GM10847 (cell line): ENCODE data around the gene SYNCRIP.
A peak's percentile ranks its signal among the peaks of the same experiment; 100 is the strongest.

Source experiments
- POLR2A ChIP-seq: IDR thresholded peaks from 2 replicates; pipeline ENCODE4 v1.6.1; 2011; ENCODE audit not compliant: insufficient read length; ENCODE audit errors: extremely low read depth

SYNCRIP gene

GRCh38 chr6:85632164-85632942 lies 10.3 kb downstream of the SYNCRIP start:
- TF ChIP-seq POLR2A: no peak

GRCh38 chr6:85628353-85628752 lies 14.3 kb downstream of the SYNCRIP start:
- no peak for TF ChIP-seq POLR2A

- TF ChIP-seq POLR2A: no peak
Observed at GRCh38 chr6:85620308-85620707, 22.4 kb downstream of the SYNCRIP start.

- no peak for TF ChIP-seq POLR2A
Observed at GRCh38 chr6:85614780-85615179, 27.9 kb downstream of the SYNCRIP start.

- TF ChIP-seq POLR2A: no peak
Observed at GRCh38 chr6:85612690-85613474, 29.8 kb downstream of the SYNCRIP start.

GRCh38 chr6:85610182-85610895 lies 32.3 kb downstream of the SYNCRIP start:
- no peak for TF ChIP-seq POLR2A

- TF ChIP-seq POLR2A: no peak
Observed at GRCh38 chr6:85602100-85602499, 40.6 kb downstream of the SYNCRIP start.

- TF ChIP-seq POLR2A: no peak
Observed at GRCh38 chr6:85600713-85601313, 41.9 kb downstream of the SYNCRIP start.

GRCh38 chr6:85594197-85594930 lies 48.3 kb downstream of the SYNCRIP start:
- TF ChIP-seq POLR2A: no peak

GRCh38 chr6:85593438-85594196 lies 49.1 kb downstream of the SYNCRIP start, which contains the start of gene SNX14:
SNX14 (minus strand) TSS chr6:85593858; CDS start chr6:85593718, 140 bp downstream.
- peak; percentile 83 for TF ChIP-seq POLR2A

- no peak for TF ChIP-seq POLR2A
Observed at GRCh38 chr6:85592033-85592432, 50.7 kb downstream of the SYNCRIP start.

- no peak for TF ChIP-seq POLR2A
Observed at GRCh38 chr6:85591207-85591606, 51.5 kb downstream of the SYNCRIP start.

- TF ChIP-seq POLR2A: no peak
Observed at GRCh38 chr6:85585741-85586140, 56.9 kb downstream of the SYNCRIP start.

- no peak for TF ChIP-seq POLR2A
Observed at GRCh38 chr6:85581572-85581971, 61.1 kb downstream of the SYNCRIP start.

- TF ChIP-seq POLR2A: no peak
Observed at GRCh38 chr6:85580878-85581267, 61.8 kb downstream of the SYNCRIP start.
